ENCODE measurements around the gene SPATA2. TPM values are rescaled to one million over a fixed set of nuclear protein-coding genes. Genes with fewer than 3 reads are reported as not detected.
"Not testable (repeated sequence)": the region's sequence is repeated elsewhere in the genome, so short reads cannot be mapped to it uniquely, and the experiment has no call there.

The SPATA2 gene
- total RNA-seq, 1 experiment from 2014 or later, result 3.1 TPM

DNA sequence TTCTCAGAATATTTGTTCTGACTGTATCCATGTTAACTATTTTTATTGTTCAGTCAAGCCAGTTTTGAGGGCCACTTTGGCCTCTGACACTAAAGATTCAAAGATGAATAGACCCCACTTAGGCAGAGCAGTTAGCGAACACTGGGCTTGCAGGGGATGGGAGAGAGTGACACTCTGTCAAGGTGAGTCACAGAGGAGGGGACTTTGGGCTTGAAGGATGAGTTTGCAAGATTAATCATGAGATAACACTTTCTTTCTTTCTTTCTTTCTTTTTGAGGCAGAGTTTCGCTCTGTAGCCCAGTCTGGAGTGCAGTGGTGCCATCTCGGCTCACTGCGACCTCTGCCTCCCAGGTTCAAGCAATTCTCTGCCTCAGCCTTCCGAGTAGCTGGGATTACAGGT is 46.4 kb downstream of the SPATA2 start:
- Histone ChIP-seq H3K4me1 (ENCODE audit: low read length) (peaks cover 5% of the 10 kb centered on the region; the same call in 1 of the 2 replicates), H3K4me3 (ENCODE audit: low read length) (no peak overlapping the region), H3K36me3 (ENCODE audit: insufficient read depth, low read length) (peaks cover 12% of the 10 kb centered on the region; the same call in 1 of the 2 replicates), H3K9me3 (ENCODE audit: low read length) (no peaks in the 10 kb centered on the region), H3K27me3 (ENCODE audit: low read length) (no peaks in the 10 kb centered on the region), H2AFZ (ENCODE audit: low read length) (no peak overlapping the region), H3K27ac (ENCODE audit: low read length) (no peak overlapping the region), H3K9me2 (replicated peaks; ENCODE audit: insufficient read depth, low read length) (no peaks in the 10 kb centered on the region), H3K79me2 (ENCODE audit: low read length) (no peaks in the 10 kb centered on the region), H3K4me2 (ENCODE audit: low read depth, low read length, poor library complexity, severe bottlenecking) (no peak overlapping the region), H4K20me1 (ENCODE audit: insufficient read depth, low read depth, low read length) (no peaks in the 10 kb centered on the region), H3K9ac (ENCODE audit: low read length) (no peak overlapping the region)
- no peak for DNase-seq

DNA sequence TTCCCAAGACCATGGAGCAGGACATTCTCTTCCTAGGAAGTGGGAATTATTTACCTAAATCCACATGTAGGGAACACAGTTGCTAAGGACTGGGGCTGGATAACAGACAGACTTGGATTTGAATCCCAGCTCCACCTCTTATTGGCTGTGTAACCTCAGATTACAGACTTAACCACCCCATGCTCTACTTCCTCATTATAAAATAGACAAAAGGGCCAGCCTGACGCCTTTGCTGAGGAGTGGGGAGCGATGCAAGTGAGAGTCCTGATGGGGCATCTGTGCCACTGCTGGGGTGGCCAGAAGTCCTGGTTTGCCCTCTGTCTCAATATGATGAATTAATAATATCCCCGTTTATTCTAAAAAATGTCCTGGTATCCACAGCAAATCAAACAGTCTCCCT is 46.8 kb downstream of the SPATA2 start:
- DNase-seq, result no peak
- no peak overlapping the region for H3K9ac ChIP-seq (ENCODE audit: low read length)

DNA sequence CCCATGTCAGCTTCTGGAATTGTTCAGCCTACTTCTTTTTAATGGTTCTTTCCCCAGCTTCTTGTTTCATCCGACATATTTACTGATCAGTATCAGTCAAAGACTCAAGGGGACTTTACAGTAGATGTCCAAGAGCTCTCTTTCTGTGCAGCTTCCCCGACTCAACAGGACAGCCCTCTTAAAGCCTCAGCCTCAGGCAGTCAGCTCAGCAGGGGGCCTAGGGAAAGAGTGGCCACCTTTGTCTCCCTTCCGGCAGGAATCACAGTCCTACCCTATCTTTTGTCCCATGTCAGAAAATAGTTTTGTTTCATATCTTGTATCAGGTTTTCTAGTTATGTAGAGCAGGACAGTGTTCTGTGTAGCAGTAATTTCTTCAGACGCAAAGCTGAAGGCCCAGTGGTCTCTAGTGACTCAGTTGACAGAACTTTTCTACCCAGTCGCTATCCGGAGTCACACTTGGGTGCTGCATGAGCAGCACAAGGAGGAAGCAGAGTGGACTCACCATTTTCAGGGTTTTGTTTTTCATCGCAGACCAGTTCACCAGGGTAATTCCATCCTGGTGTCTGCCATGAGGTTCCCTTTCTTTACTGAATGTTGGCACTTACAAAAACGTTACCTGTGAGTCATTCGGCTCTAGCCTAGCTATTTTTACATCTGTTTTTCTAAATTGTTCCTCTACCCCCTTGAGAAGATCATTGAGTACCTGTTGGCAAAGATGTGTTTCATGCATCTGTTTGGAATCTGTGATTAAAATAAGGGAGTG is 47.7 kb downstream of the SPATA2 start:
- H3K4me1 ChIP-seq (ENCODE audit: low read length), result peaks cover 5% of the 10 kb centered on the region; the same call in 1 of the 2 replicates
- H4K20me1 ChIP-seq (ENCODE audit: insufficient read depth, low read depth, low read length), result no peaks in the 10 kb centered on the region
- no peaks in the 10 kb centered on the region for H3K9me3 ChIP-seq (ENCODE audit: low read length)
- no peaks in the 10 kb centered on the region for H3K27me3 ChIP-seq (ENCODE audit: low read length)
- H3K79me2 ChIP-seq (ENCODE audit: low read length), result no peaks in the 10 kb centered on the region
- no peak overlapping the region for H3K4me3 ChIP-seq (ENCODE audit: low read length)
- no peak overlapping the region for H3K27ac ChIP-seq (ENCODE audit: low read length)
- H3K9ac ChIP-seq (ENCODE audit: low read length), result no peak overlapping the region
- DNase-seq, result no peak
- no peaks in the 10 kb centered on the region for H3K9me2 ChIP-seq (replicated peaks; ENCODE audit: insufficient read depth, low read length)
- no peak overlapping the region for H3K4me2 ChIP-seq (ENCODE audit: low read depth, low read length, poor library complexity, severe bottlenecking)
- peaks cover 15% of the 10 kb centered on the region; the same call in 1 of the 2 replicates for H3K36me3 ChIP-seq (ENCODE audit: insufficient read depth, low read length)
- H2AFZ ChIP-seq (ENCODE audit: low read length), result no peak overlapping the region

More for the DNA sequence above, 46.8 kb downstream of the SPATA2 start:
- Histone ChIP-seq H3K4me2 (ENCODE audit: low read depth, low read length, poor library complexity, severe bottlenecking) (no peak overlapping the region), H3K9me2 (replicated peaks; ENCODE audit: insufficient read depth, low read length) (no peaks in the 10 kb centered on the region), H3K4me3 (ENCODE audit: low read length) (no peak overlapping the region), H3K27ac (ENCODE audit: low read length) (no peak overlapping the region), H4K20me1 (ENCODE audit: insufficient read depth, low read depth, low read length) (no peaks in the 10 kb centered on the region), H3K4me1 (ENCODE audit: low read length) (peaks cover 5% of the 10 kb centered on the region; the same call in 1 of the 2 replicates), H3K36me3 (ENCODE audit: insufficient read depth, low read length) (peaks cover 12% of the 10 kb centered on the region; the same call in 1 of the 2 replicates), H3K79me2 (ENCODE audit: low read length) (no peaks in the 10 kb centered on the region), H3K9me3 (ENCODE audit: low read length) (no peaks in the 10 kb centered on the region), H2AFZ (ENCODE audit: low read length) (no peak overlapping the region), H3K27me3 (ENCODE audit: low read length) (no peaks in the 10 kb centered on the region)

DNA sequence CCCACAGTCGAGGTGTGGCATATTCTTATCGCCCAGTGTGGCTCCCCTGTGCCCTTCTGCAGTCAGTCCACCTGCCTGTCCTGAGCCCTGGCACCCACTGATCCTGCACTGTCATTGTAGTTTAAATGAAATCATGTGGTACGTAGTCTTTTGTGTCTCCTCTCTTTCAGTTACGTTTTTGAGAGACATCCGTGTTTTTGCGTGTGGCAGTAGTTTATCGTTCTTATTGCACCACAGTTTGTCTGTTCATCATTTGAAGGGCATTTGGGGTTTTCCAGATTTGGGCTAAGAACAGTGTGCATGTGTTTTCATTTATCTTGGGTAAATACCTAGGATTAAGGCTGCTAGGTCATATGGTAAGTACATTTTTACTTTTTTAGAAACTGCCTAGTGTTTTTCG is 49.3 kb downstream of the SPATA2 start:
- Histone ChIP-seq H3K79me2 (ENCODE audit: low read length) (no peaks in the 10 kb centered on the region), H3K36me3 (ENCODE audit: insufficient read depth, low read length) (peaks cover 15% of the 10 kb centered on the region; the same call in 1 of the 2 replicates), H2AFZ (ENCODE audit: low read length) (no peak overlapping the region), H3K9ac (ENCODE audit: low read length) (no peak overlapping the region), H3K27ac (ENCODE audit: low read length) (no peak overlapping the region), H3K9me3 (ENCODE audit: low read length) (no peaks in the 10 kb centered on the region), H3K4me3 (ENCODE audit: low read length) (no peak overlapping the region), H3K4me1 (ENCODE audit: low read length) (peaks cover 5% of the 10 kb centered on the region; the same call in 1 of the 2 replicates), H4K20me1 (ENCODE audit: insufficient read depth, low read depth, low read length) (no peaks in the 10 kb centered on the region), H3K9me2 (replicated peaks; ENCODE audit: insufficient read depth, low read length) (no peaks in the 10 kb centered on the region), H3K27me3 (ENCODE audit: low read length) (no peaks in the 10 kb centered on the region), H3K4me2 (ENCODE audit: low read depth, low read length, poor library complexity, severe bottlenecking) (no peak overlapping the region)
- DNase-seq, result no peak

DNA sequence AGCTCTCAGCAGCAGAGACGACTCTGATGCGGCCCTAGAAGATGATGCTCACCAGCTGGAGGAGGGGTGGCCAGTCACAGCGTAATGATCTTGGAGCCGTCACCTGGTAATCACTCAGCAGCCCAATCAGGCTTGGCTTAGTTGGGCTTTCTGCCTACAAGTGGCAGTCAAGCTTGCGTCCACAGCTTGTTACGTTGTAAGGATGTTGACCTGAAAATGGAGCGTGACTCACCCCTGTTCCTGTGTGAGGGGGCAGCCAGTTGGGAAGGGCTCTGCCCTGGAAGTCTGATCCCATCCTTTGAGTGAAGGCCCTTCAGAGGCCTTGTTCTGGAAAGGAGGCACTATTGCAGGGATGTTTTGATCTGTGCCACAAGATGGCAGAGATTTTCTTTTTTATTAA is 49.8 kb downstream of the SPATA2 start:
- no peaks in the 10 kb centered on the region for H3K27me3 ChIP-seq (ENCODE audit: low read length)
- no peak for DNase-seq
- H3K27ac ChIP-seq (ENCODE audit: low read length), result no peak overlapping the region
- H3K9ac ChIP-seq (ENCODE audit: low read length), result no peak overlapping the region
- no peaks in the 10 kb centered on the region for H3K9me2 ChIP-seq (replicated peaks; ENCODE audit: insufficient read depth, low read length)
- no peak overlapping the region for H3K4me3 ChIP-seq (ENCODE audit: low read length)
- no peaks in the 10 kb centered on the region for H3K79me2 ChIP-seq (ENCODE audit: low read length)
- no peak overlapping the region for H2AFZ ChIP-seq (ENCODE audit: low read length)
- no peak overlapping the region for H3K4me2 ChIP-seq (ENCODE audit: low read depth, low read length, poor library complexity, severe bottlenecking)
- H4K20me1 ChIP-seq (ENCODE audit: insufficient read depth, low read depth, low read length), result no peaks in the 10 kb centered on the region
- H3K36me3 ChIP-seq (ENCODE audit: insufficient read depth, low read length), result peaks cover 15% of the 10 kb centered on the region; the same call in 1 of the 2 replicates
- peaks cover 5% of the 10 kb centered on the region; the same call in 1 of the 2 replicates for H3K4me1 ChIP-seq (ENCODE audit: low read length)
- no peaks in the 10 kb centered on the region for H3K9me3 ChIP-seq (ENCODE audit: low read length)

DNA sequence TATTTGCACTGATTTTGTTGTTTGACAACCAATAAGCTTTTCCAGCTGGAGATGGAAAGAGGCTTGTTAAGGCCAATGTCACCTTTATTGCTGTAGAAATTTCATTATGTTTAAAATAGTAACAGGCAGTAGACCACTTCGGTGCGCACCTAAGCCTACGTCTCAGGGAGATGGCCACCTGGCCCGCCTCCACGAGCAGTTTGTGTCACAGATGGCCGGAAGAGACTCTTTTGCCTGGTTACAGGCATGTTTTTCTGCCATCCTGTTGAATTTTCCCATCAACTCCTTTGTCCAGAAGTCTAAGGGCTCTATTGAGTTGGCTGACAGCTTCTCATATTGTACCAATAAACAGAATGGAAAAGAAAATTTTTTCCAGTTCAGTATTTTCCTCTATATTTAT is 51.7 kb downstream of the SPATA2 start:
- peaks cover 15% of the 10 kb centered on the region; the same call in 1 of the 2 replicates for H3K36me3 ChIP-seq (ENCODE audit: insufficient read depth, low read length)
- peaks cover 5% of the 10 kb centered on the region; the same call in 1 of the 2 replicates for H3K4me1 ChIP-seq (ENCODE audit: low read length)
- DNase-seq, result no peak

DNA sequence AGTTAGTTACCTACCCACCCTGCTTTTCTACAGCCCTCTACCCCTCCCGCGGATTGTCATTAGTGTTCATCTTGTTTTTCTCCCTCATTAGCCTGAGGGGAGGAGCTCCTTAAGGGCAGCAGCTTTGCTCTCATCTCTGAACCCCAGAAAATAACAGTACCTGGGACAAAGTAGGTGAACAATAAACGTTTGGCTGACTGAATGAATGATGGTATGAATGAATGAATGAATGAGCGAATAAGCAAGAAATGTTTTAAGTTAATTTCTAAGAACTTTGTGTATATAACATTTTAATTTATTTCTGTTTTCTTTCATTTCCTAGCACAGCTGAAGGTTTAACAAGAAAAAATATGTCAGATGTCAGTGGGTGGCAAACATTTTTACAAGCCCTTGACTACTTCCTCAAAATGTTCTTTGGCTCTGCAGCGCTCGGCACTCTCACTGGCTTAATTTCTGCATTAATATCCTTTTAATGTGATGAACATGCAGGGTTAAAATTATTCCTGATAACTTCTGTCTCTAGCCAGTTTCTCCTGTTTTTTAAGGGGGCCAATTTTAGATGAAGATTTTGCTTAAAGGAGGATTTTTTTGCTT is 52.6 kb downstream of the SPATA2 start:
- H3K36me3 ChIP-seq (ENCODE audit: insufficient read depth, low read length), result peaks cover 13% of the 10 kb centered on the region; the same call in 1 of the 2 replicates
- H3K27me3 ChIP-seq (ENCODE audit: low read length), result no peaks in the 10 kb centered on the region
- no peak overlapping the region for H3K4me3 ChIP-seq (ENCODE audit: low read length)
- no peaks in the 10 kb centered on the region for H3K9me3 ChIP-seq (ENCODE audit: low read length)
- no peak overlapping the region for H2AFZ ChIP-seq (ENCODE audit: low read length)
- DNase-seq, result no peak
- H3K4me1 ChIP-seq (ENCODE audit: low read length), result peaks cover under 1% of the 10 kb centered on the region; the same call in 1 of the 2 replicates
- no peak overlapping the region for H3K9ac ChIP-seq (ENCODE audit: low read length)
- 0 out of 2 replicates have a peak, but pooled peaks cover 4% of the 10 kb centered on the region for H4K20me1 ChIP-seq (ENCODE audit: insufficient read depth, low read depth, low read length)
- no peak overlapping the region for H3K4me2 ChIP-seq (ENCODE audit: low read depth, low read length, poor library complexity, severe bottlenecking)
- H3K79me2 ChIP-seq (ENCODE audit: low read length), result no peaks in the 10 kb centered on the region
- no peak overlapping the region for H3K27ac ChIP-seq (ENCODE audit: low read length)
- H3K9me2 ChIP-seq (replicated peaks; ENCODE audit: insufficient read depth, low read length), result no peaks in the 10 kb centered on the region

More for the DNA sequence above, 51.7 kb downstream of the SPATA2 start:
- H3K9ac ChIP-seq (ENCODE audit: low read length), result no peak overlapping the region
- H3K27me3 ChIP-seq (ENCODE audit: low read length), result no peaks in the 10 kb centered on the region
- H3K27ac ChIP-seq (ENCODE audit: low read length), result no peak overlapping the region
- no peaks in the 10 kb centered on the region for H3K9me2 ChIP-seq (replicated peaks; ENCODE audit: insufficient read depth, low read length)
- no peak overlapping the region for H3K4me2 ChIP-seq (ENCODE audit: low read depth, low read length, poor library complexity, severe bottlenecking)
- H4K20me1 ChIP-seq (ENCODE audit: insufficient read depth, low read depth, low read length), result 0 out of 2 replicates have a peak, but pooled peaks cover 4% of the 10 kb centered on the region
- no peak overlapping the region for H3K4me3 ChIP-seq (ENCODE audit: low read length)
- no peaks in the 10 kb centered on the region for H3K79me2 ChIP-seq (ENCODE audit: low read length)
- H2AFZ ChIP-seq (ENCODE audit: low read length), result no peak overlapping the region
- H3K9me3 ChIP-seq (ENCODE audit: low read length), result no peaks in the 10 kb centered on the region

DNA sequence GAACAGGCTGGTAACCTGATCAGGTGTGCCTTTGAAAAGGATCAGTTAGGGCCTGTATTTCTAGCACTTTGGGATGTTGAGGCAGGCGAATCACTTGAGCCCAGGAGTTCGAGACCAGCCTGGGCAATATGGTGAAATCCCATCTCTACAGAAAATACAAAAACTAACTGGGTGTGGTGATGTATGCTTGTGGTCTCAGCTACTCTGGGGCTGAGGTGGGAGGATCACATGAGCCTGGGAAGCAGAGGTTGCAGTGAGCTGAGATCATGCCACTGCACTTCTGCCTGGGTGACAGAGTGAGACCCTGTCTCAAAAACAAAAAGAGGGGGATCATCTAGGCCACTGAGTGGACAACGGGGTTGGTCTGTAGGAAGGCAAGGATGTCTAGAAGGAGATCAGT is 54.1 kb downstream of the SPATA2 start:
- not testable (repeated sequence) for H3K79me2 ChIP-seq (ENCODE audit: low read length); H3K4me2 ChIP-seq (ENCODE audit: low read depth, low read length, poor library complexity, severe bottlenecking); H2AFZ ChIP-seq (ENCODE audit: low read length); H3K4me1 ChIP-seq (ENCODE audit: low read length); H4K20me1 ChIP-seq (ENCODE audit: insufficient read depth, low read depth, low read length); H3K9ac ChIP-seq (ENCODE audit: low read length); H3K4me3 ChIP-seq (ENCODE audit: low read length); H3K9me2 ChIP-seq (replicated peaks; ENCODE audit: insufficient read depth, low read length); H3K9me3 ChIP-seq (ENCODE audit: low read length); H3K27me3 ChIP-seq (ENCODE audit: low read length); H3K27ac ChIP-seq (ENCODE audit: low read length); DNase-seq
- H3K36me3 ChIP-seq (ENCODE audit: insufficient read depth, low read length), result peaks cover 13% of the 10 kb centered on the region; the same call in 1 of the 2 replicates

Data from Karpas-422 (cell line).